ENCODE results near the gene NR2F1. TPM values are rescaled to one million over a fixed set of nuclear protein-coding genes. Genes with fewer than 3 reads are reported as not detected.
A peak's percentile ranks its signal among the peaks of the same experiment; 100 is the strongest.

The NR2F1 gene
- total RNA-seq, 6 experiments from 2014 or later, result 5.3 to 12.1 (median 9.4) TPM

GRCh38 chr5:93611273-93611975 is 28.4 kb downstream of the NR2F1 start:
- DNase-seq, result no peak
- no peak for ATAC-seq
- Histone ChIP-seq H3K4me3 (no peak overlapping the region), H3K9me3 (no peaks in the 10 kb centered on the region), H3K36me3 (no peaks in the 10 kb centered on the region), H3K4me1 (no peaks in the 10 kb centered on the region), H3K27me3 (peaks cover 0 to 46% of the 10 kb centered on the region in 2 donors), H3K27ac (no peak overlapping the region)
- TF ChIP-seq CTCF (IDR thresholded peaks at IDR 0.05) (no peak), POLR2A (IDR thresholded peaks at IDR 0.05) (no peak)
- 5% methylated on average over 9 of the region's 9 CpGs for WGBS (ENCODE audit: insufficient coverage, low coverage, low lambda C conversion rate, missing lambda C conversion rate)
- intact Hi-C loops (cut with DNase I), result no loop called here

DNA sequence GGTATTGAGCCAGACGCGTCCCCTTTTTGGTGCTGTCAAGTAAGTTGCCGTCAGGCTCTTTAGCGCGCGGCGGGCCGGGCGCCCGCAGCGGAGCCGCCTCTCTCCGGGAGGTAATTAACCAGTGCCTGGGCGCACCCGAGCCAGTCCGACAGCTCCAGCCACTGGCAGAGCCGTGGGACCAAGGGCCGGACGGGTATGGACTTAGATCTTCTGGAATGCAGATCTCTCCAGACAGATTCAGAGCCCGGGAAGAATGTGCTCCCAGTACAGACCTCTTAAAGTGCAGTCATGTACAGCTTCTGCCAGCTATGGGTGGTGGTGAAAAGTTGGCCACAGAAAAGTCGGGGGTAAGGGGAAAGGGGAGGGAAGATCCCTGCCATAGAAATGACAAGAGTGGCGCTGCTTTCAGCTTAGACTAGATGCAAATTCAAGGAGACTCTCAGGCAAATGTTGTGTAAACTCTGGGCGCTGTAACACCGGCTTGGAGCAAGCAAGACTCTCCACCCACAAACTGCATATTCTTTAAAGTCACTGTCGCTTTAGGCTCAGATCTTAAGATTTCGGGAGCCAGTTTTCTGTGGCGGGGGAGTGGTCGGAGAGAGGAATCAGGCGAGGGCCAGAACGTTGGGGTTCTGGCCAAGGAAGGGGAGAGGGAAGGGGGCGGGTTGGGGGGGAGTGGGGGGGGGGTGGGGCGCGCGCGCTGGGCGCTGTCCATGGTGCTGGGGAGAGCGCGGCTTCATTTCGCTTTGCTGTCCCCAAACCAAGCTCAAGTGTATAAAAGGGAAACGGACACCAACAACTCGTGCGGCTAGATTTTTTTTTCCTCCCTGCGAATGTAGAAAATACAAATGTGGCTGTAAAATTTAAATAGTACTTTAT is 29.2 kb downstream of the NR2F1 start:
- no peak for TF ChIP-seq POLR2A (IDR thresholded peaks at IDR 0.05)
- no peak for TF ChIP-seq CTCF (IDR thresholded peaks at IDR 0.05)
- Histone ChIP-seq H3K36me3 (no peaks in the 10 kb centered on the region), H3K4me3 (no peak overlapping the region), H3K4me1 (no peaks in the 10 kb centered on the region), H3K9me3 (no peaks in the 10 kb centered on the region), H3K27ac (no peak overlapping the region), H3K27me3 (peaks cover 0 to 46% of the 10 kb centered on the region in 2 donors)
- DNase-seq (no peak), ATAC-seq (peak; percentile 45 to 72 (median 65))
- 5% methylated on average over 25 of the region's 43 CpGs for WGBS (ENCODE audit: insufficient coverage, low coverage, low lambda C conversion rate, missing lambda C conversion rate)
- intact Hi-C loops (cut with DNase I), result no loop called here

DNA sequence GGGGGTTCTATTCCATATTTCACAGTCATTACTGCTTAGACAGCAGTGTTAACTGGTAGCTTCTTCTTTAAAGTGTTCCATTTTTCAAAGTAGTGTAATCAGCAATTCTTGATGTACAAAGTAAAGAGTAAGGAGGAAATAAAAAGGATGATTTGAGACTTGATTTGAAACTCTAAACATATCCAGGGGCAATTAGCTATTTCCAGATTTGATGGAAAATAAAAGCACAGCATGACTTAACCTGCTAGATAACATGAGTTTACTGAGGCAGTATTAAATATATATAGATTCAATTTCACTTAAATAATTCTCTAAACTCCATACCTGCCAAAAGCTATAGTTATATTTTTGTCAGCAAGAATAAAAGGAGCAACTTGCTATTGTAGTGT is 29.8 kb downstream of the NR2F1 start:
- Histone ChIP-seq H3K4me1 (no peaks in the 10 kb centered on the region), H3K27ac (no peak overlapping the region), H3K27me3 (peaks cover 0 to 46% of the 10 kb centered on the region in 2 donors), H3K9me3 (no peaks in the 10 kb centered on the region), H3K36me3 (no peaks in the 10 kb centered on the region), H3K4me3 (no peak overlapping the region)
- no peak for TF ChIP-seq CTCF (IDR thresholded peaks at IDR 0.05)
- TF ChIP-seq POLR2A (IDR thresholded peaks at IDR 0.05), result no peak
- ATAC-seq, result no peak
- intact Hi-C loops (cut with DNase I), result no loop called here
- no peak for DNase-seq

DNA sequence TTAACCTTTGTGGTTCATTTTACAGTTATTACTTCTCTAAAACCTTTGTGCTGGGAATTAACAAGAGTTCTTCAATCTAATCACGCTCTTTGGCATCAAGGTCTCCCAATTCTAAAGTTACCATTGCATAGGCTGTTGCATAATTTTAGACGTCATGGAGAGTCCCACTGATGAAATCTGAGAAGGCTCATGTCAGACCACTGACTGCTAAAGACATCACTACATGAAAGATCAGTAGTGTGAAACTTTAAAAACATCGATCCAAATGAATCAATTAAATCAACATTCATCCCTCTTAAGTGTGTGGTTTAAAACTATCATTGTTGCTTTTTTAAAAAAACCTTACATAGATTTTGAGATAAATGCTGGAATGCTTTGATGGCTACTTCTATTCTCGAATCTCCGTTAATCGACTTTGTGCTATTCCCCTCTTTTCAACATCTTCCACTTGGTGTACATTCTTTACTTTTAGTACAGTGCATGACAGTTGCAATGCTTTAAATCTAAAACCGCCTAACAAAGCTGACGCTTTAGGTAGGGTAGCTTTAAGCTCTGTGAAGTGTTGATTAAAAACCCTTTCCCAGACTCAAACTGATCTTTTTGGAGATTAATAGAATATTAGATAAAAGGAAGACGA is 33.6 kb downstream of the NR2F1 start:
- H3K4me3 ChIP-seq, result no peak overlapping the region
- DNase-seq (no peak), ATAC-seq (no peak)
- intact Hi-C loops (cut with DNase I), result no loop called here
- H3K4me1 ChIP-seq, result peaks cover 0 to 5% (median 0%) of the 10 kb centered on the region in 4 donors
- H3K27me3 ChIP-seq, result peaks cover 0 to 25% of the 10 kb centered on the region in 2 donors
- 66% methylated on average over 9 of the region's 9 CpGs for WGBS (ENCODE audit: insufficient coverage, low coverage, low lambda C conversion rate, missing lambda C conversion rate)
- no peaks in the 10 kb centered on the region for H3K9me3 ChIP-seq
- H3K36me3 ChIP-seq, result no peaks in the 10 kb centered on the region
- no peak overlapping the region for H3K27ac ChIP-seq
- TF ChIP-seq POLR2A (IDR thresholded peaks at IDR 0.05) (no peak), CTCF (IDR thresholded peaks at IDR 0.05) (no peak)
